Chondrocyte (in vitro differentiated cells): ENCODE data around the gene KCNMB1. TPM values are rescaled to one million over a fixed set of nuclear protein-coding genes. Genes with fewer than 3 reads are reported as not detected.

Experiments used
- DNase-seq: peaks from one replicate; pipeline ENCODE4 v3.0.0; 2021; ENCODE audit warnings: mixed read lengths, low spot score
- H3K27ac Mint-ChIP-seq: one replicate; pipeline ENCODE4 v1.8.0; 2021; ENCODE audit warnings: mild to moderate bottlenecking, moderate library complexity, mixed read lengths; ENCODE audit not compliant: unreplicated experiment
- H3K27me3 Mint-ChIP-seq: 2 replicates; pipeline ENCODE4 v1.8.0; 2021; ENCODE audit warnings: low read depth, mixed read lengths
- H3K36me3 Mint-ChIP-seq: 2 replicates; pipeline ENCODE4 v1.8.0; 2021; ENCODE audit warnings: low read depth, mixed read lengths
- H3K4me1 Mint-ChIP-seq: 2 replicates; pipeline ENCODE4 v1.8.0; 2021; ENCODE audit warnings: low read depth, mild to moderate bottlenecking, mixed read lengths
- H3K4me3 Mint-ChIP-seq: one replicate; pipeline ENCODE4 v1.8.0; 2021; ENCODE audit warnings: mild to moderate bottlenecking, moderate library complexity, mixed read lengths; ENCODE audit not compliant: unreplicated experiment
- H3K9me3 Mint-ChIP-seq: 2 replicates; pipeline ENCODE4 v1.8.0; 2021; ENCODE audit warnings: low read depth, mixed read lengths
- total RNA-seq: library from RNA; stranded (reverse); gene quantifications from 3 replicates; pipeline ENCODE4 v1.2.1, GENCODE V29; 2021
- TF ChIP-seq, protein P1 (sequence below): fragments of 200-600 bp; sonication (generic); IDR thresholded peaks from 2 replicates; pipeline ENCODE4 v1.5.0; 2021; ENCODE audit warnings: antibody characterized with exemption, mild to moderate bottlenecking, moderate library complexity

The KCNMB1 gene
- total RNA-seq, 1 donor from 2014 or later = 23.2 TPM

DNA sequence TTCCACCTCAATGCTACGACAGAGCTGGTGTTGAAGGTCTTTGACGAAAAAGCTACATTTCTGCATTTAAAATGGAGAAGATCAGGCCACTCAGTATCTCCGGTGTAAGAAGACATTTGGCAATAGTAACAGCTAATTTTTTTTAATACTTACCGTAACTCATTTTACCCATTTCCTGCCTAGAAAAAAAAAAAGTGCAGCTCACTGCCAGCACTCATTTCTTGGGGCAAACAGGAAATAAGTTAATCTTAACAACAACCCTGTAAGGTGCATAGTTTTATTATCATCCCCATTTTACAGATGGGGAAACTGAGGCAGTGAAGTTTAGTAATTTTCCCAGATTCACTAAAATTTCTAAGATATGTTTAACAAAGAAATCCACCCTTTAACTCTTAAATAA is 27.4 kb upstream of the KCNMB1 start:
- Mint-ChIP-seq H3K9me3 (no peaks in the 10 kb centered on the region), H3K36me3 (peaks cover 1% of the 10 kb centered on the region), H3K4me3 (no peak overlapping the region), H3K27me3 (peaks cover 20% of the 10 kb centered on the region), H3K4me1 (peaks cover 2% of the 10 kb centered on the region), H3K27ac (no peak overlapping the region)
- TF ChIP-seq, protein P1, sequence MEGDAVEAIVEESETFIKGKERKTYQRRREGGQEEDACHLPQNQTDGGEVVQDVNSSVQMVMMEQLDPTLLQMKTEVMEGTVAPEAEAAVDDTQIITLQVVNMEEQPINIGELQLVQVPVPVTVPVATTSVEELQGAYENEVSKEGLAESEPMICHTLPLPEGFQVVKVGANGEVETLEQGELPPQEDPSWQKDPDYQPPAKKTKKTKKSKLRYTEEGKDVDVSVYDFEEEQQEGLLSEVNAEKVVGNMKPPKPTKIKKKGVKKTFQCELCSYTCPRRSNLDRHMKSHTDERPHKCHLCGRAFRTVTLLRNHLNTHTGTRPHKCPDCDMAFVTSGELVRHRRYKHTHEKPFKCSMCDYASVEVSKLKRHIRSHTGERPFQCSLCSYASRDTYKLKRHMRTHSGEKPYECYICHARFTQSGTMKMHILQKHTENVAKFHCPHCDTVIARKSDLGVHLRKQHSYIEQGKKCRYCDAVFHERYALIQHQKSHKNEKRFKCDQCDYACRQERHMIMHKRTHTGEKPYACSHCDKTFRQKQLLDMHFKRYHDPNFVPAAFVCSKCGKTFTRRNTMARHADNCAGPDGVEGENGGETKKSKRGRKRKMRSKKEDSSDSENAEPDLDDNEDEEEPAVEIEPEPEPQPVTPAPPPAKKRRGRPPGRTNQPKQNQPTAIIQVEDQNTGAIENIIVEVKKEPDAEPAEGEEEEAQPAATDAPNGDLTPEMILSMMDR = no peak
- DNase-seq = no peak

DNA sequence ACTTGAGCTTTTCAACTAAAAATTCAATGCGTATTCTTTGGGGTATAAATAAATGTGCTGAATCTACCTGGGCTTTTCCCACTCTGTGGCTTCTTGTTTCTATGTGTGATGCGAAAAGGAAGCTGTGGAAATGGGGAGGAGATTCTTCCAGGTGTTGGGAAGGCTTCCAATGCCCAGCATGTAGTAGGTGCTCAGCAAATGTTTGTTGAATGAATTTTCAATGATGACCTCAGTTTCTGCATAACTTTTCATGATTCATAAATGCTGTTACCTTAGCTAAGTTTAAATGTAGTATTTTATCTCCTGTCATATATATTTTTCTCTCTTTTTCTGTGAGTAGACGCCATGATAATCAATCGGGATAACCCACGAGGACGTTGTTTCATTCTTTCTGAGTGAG is 25.6 kb upstream of the KCNMB1 start:
- no peak for DNase-seq
- no peaks in the 10 kb centered on the region for H3K4me1 Mint-ChIP-seq
- H3K4me3 Mint-ChIP-seq = no peak overlapping the region
- H3K27me3 Mint-ChIP-seq = peaks cover 19% of the 10 kb centered on the region
- no peak overlapping the region for H3K27ac Mint-ChIP-seq
- no peaks in the 10 kb centered on the region for H3K9me3 Mint-ChIP-seq
- TF ChIP-seq, protein P1 = no peak
- H3K36me3 Mint-ChIP-seq = peaks cover 4% of the 10 kb centered on the region

GRCh38 chr5:170413897-170414296 is 24.7 kb upstream of the KCNMB1 start:
- no peaks in the 10 kb centered on the region for H3K9me3 Mint-ChIP-seq
- DNase-seq = no peak
- H3K4me1 Mint-ChIP-seq = no peaks in the 10 kb centered on the region
- H3K36me3 Mint-ChIP-seq = peaks cover 4% of the 10 kb centered on the region
- H3K27ac Mint-ChIP-seq = no peak overlapping the region
- H3K4me3 Mint-ChIP-seq = no peak overlapping the region
- TF ChIP-seq, protein P1 = no peak
- peaks cover 12% of the 10 kb centered on the region for H3K27me3 Mint-ChIP-seq

GRCh38 chr5:170411100-170411499 is 21.9 kb upstream of the KCNMB1 start:
- no peak overlapping the region for H3K4me3 Mint-ChIP-seq
- H3K4me1 Mint-ChIP-seq = peaks cover 11% of the 10 kb centered on the region
- H3K27ac Mint-ChIP-seq = no peak overlapping the region
- no peak for DNase-seq
- H3K36me3 Mint-ChIP-seq = peaks cover 5% of the 10 kb centered on the region
- H3K9me3 Mint-ChIP-seq = no peaks in the 10 kb centered on the region
- H3K27me3 Mint-ChIP-seq = peaks cover 5% of the 10 kb centered on the region
- TF ChIP-seq, protein P1 = no peak

DNA sequence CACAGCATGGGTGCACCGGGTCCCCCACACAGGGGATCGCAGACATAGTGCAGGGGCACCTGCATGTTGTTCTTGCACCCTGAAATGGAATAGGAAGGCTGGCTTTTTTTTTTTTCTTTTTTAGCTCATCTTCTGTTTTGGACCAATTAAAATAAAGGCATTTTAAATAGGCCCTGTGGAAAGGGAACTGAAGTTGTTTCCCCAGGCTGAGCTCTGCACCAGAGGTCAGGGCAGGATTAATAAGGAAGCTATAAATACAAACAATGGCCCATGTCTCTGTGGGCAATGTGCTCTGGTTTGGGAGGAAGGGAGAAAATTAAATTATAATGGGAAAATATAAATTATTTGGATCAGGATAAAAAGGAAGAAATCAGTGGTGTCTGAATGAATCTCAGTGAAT is 21.2 kb upstream of the KCNMB1 start:
- peaks cover 5% of the 10 kb centered on the region for H3K36me3 Mint-ChIP-seq
- DNase-seq = no peak
- no peak overlapping the region for H3K27ac Mint-ChIP-seq
- peaks cover 10% of the 10 kb centered on the region for H3K27me3 Mint-ChIP-seq
- H3K4me3 Mint-ChIP-seq = no peak overlapping the region
- no peaks in the 10 kb centered on the region for H3K9me3 Mint-ChIP-seq
- TF ChIP-seq, protein P1 = no peak
- peaks cover 11% of the 10 kb centered on the region for H3K4me1 Mint-ChIP-seq
